CD14-positive monocyte (primary cell): ENCODE data around the gene DSCAML1. TPM values are rescaled to one million over a fixed set of nuclear protein-coding genes. Genes with fewer than 3 reads are reported as not detected.

Source experiments
- DNase-seq, 3 donors: peaks; one replicate each; pipeline ENCODE4 v3.0.0-alpha.2; 2011 to 2022
- H2AFZ ChIP-seq: 2 replicates; pipeline ENCODE4 v1.6.0; 2012; ENCODE audit warnings: mild to moderate bottlenecking, low read depth, low read length, inconsistent platforms; ENCODE audit not compliant: insufficient read depth, poor library complexity, severe bottlenecking
- H3K27ac ChIP-seq, 2 donors: 1 replicate in 1 of 2; 2 replicates in 1 of 2; pipeline ENCODE4 v1.5.1; 2012 to 2013; ENCODE audit warnings: low read length in 2 of 2, control low read depth in 1 of 2, inconsistent platforms in 1 of 2, low read depth in 1 of 2, mild to moderate bottlenecking in 1 of 2
- H3K27me3 ChIP-seq, 2 donors: one replicate each; pipeline versions ENCODE4 v1.6.0 to v1.6.1; 2011 to 2013; ENCODE audit warnings: low read length in 2 of 2; ENCODE audit not compliant: control insufficient read depth in 2 of 2, insufficient read depth in 2 of 2
- H3K36me3 ChIP-seq, 2 donors: replicated peaks in 1 of 2; 1 replicate in 1 of 2; 2 replicates in 1 of 2; pipeline versions ENCODE4 v1.5.1 to v1.6.1; 2012 to 2013; ENCODE audit warnings: low read length in 2 of 2, control low read depth in 1 of 2, inconsistent platforms in 1 of 2, mild to moderate bottlenecking in 1 of 2; ENCODE audit not compliant: insufficient read depth in 2 of 2, control insufficient read depth in 1 of 2
- H3K4me1 ChIP-seq, 2 donors: 1 replicate in 1 of 2; 2 replicates in 1 of 2; pipeline versions ENCODE4 v1.5.1 to v1.6.1; 2012 to 2013; ENCODE audit warnings: low read length in 2 of 2, control low read depth in 1 of 2, inconsistent platforms in 1 of 2, mild to moderate bottlenecking in 1 of 2, moderate library complexity in 1 of 2; ENCODE audit not compliant: insufficient read depth in 2 of 2, control insufficient read depth in 1 of 2
- H3K4me2 ChIP-seq: replicated peaks from 2 replicates; pipeline ENCODE3; 2012; ENCODE audit warnings: low read length, moderate library complexity, mild to moderate bottlenecking; ENCODE audit not compliant: poor library complexity, severe bottlenecking; ENCODE audit errors: extremely low read depth
- H3K4me3 ChIP-seq, 3 experiments: fragments of 200-600 bp in 1 of 3; sonication (generic) in 1 of 3; replicated peaks in 1 of 3; 1 replicate in 2 of 3; 2 replicates in 1 of 3; pipeline ENCODE4 v1.5.1; 2011 to 2013; ENCODE audit warnings: low read length in 3 of 3, mild to moderate bottlenecking in 3 of 3, control low read depth in 2 of 3, low read depth in 2 of 3, inconsistent platforms in 1 of 3, moderate library complexity in 1 of 3
- H3K79me2 ChIP-seq: 2 replicates; pipeline ENCODE4 v1.6.0; 2012; ENCODE audit warnings: mild to moderate bottlenecking, control low read depth, inconsistent platforms, low read length, moderate library complexity; ENCODE audit not compliant: insufficient read depth
- H3K9ac ChIP-seq: 2 replicates; pipeline ENCODE4 v1.6.0; 2017; ENCODE audit warnings: low read length, mild to moderate bottlenecking; ENCODE audit not compliant: insufficient read depth, poor library complexity, severe bottlenecking
- H3K9me3 ChIP-seq, 2 donors: replicated peaks in 1 of 2; 1 replicate in 1 of 2; 2 replicates in 1 of 2; pipeline versions ENCODE4 v1.5.1 to v1.6.1; 2012 to 2013; ENCODE audit warnings: low read length in 2 of 2, control low read depth in 1 of 2; ENCODE audit not compliant: control insufficient read depth in 1 of 2, insufficient read depth in 1 of 2
- H4K20me1 ChIP-seq: 2 replicates; pipeline ENCODE4 v1.6.0; 2012; ENCODE audit warnings: mild to moderate bottlenecking, low read length, control low read depth, moderate library complexity; ENCODE audit not compliant: insufficient read depth
- H3K27ac Mint-ChIP-seq, 7 donors: one replicate each; pipeline ENCODE4 v1.8.0; 2020; ENCODE audit warnings: mild to moderate bottlenecking in 7 of 7, mixed read lengths in 7 of 7, moderate library complexity in 6 of 7, inconsistent platforms in 2 of 7
- H3K27me3 Mint-ChIP-seq, 3 donors: one replicate each; pipeline ENCODE4 v1.8.0; 2021 to 2022; ENCODE audit warnings: low read depth in 3 of 3, mild to moderate bottlenecking in 3 of 3, mixed read lengths in 3 of 3, moderate library complexity in 3 of 3, inconsistent platforms in 1 of 3
- H3K36me3 Mint-ChIP-seq, 2 donors: one replicate each; pipeline ENCODE4 v1.8.0; 2020; ENCODE audit warnings: mixed read lengths in 2 of 2, inconsistent platforms in 1 of 2, mild to moderate bottlenecking in 1 of 2
- H3K4me1 Mint-ChIP-seq: one replicate; pipeline ENCODE4 v1.8.0; 2020; ENCODE audit warnings: mild to moderate bottlenecking, mixed read lengths
- H3K4me3 Mint-ChIP-seq, 2 donors: one replicate each; pipeline ENCODE4 v1.8.0; 2020; ENCODE audit warnings: mild to moderate bottlenecking in 2 of 2, mixed read lengths in 2 of 2, moderate library complexity in 1 of 2
- H3K9me3 Mint-ChIP-seq, 7 donors: one replicate each; pipeline ENCODE4 v1.8.0; 2020 to 2022; ENCODE audit warnings: mixed read lengths in 7 of 7, mild to moderate bottlenecking in 6 of 7, moderate library complexity in 6 of 7, inconsistent platforms in 2 of 7
- WGBS: methylation state at CpG from one replicate; pipeline ENCODE4 v1.1.5; 2013; ENCODE audit warnings: missing lambda C conversion rate; ENCODE audit not compliant: insufficient coverage; 5-methylcytosine and 5-hydroxymethylcytosine counted together
- intact Hi-C, 2 donors: fragments of 100-400 bp; cut with micrococcal nuclease; formaldehyde crosslinking; loops; one replicate each; pipeline versions ENCODE4 v1.15.0 to v1.15.1; 2023
- polyA plus RNA-seq, 3 donors: library from polyadenylated mRNA; depleted of rRNA in 1 of 3; unstranded in 2 of 3; stranded (reverse) in 1 of 3; fragments of 300-500 nt in 2 of 3; fragments of >200 nt in 1 of 3; fragmentation: Illumina TruSeq in 2 of 3; gene quantifications; 1 replicate in 2 of 3; 2 replicates in 1 of 3; pipeline ENCODE4 v1.2.3, GENCODE V29; 2012 to 2021
- TF ChIP-seq, protein P1 (sequence below): fragments of 200-600 bp; IDR thresholded peaks from one replicate; pipeline ENCODE4 v1.8.0; 2022; ENCODE audit warnings: antibody characterized with exemption, mild to moderate bottlenecking

Gene DSCAML1
- polyA plus RNA-seq, 3 donors = not detected

DNA sequence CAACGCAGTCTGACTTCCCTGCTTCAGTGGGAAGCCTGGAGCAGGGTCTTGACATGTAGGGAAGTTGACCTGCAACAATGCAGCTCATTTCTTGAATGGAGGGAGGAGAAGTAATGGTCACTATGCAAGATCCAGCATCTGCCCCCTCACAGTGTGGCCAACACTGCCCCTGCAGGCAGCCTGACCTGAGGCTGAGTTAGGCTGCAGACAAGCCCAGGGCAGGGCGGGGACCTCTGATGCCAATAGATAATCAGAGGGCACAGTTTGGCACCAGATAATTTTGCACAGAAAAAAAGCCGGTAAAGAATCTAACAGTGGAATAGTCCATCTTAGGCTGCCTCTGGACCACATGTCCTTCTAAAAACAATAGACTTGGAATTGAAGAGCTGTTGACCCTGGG is 182.3 kb downstream of the DSCAML1 start:
- H3K27me3 ChIP-seq = no peaks in the 10 kb centered on the region
- Mint-ChIP-seq H3K4me3 (no peak overlapping the region), H3K36me3 (no peaks in the 10 kb centered on the region), H3K27ac (no peak overlapping the region), H3K9me3 (peaks cover 0 to 4% (median 0%) of the 10 kb centered on the region in 7 donors), H3K4me1 (no peaks in the 10 kb centered on the region), H3K27me3 (peaks cover 12 to 19% (median 12%) of the 10 kb centered on the region in 3 donors)
- no peak overlapping the region for H3K27ac ChIP-seq
- TF ChIP-seq, protein P1, sequence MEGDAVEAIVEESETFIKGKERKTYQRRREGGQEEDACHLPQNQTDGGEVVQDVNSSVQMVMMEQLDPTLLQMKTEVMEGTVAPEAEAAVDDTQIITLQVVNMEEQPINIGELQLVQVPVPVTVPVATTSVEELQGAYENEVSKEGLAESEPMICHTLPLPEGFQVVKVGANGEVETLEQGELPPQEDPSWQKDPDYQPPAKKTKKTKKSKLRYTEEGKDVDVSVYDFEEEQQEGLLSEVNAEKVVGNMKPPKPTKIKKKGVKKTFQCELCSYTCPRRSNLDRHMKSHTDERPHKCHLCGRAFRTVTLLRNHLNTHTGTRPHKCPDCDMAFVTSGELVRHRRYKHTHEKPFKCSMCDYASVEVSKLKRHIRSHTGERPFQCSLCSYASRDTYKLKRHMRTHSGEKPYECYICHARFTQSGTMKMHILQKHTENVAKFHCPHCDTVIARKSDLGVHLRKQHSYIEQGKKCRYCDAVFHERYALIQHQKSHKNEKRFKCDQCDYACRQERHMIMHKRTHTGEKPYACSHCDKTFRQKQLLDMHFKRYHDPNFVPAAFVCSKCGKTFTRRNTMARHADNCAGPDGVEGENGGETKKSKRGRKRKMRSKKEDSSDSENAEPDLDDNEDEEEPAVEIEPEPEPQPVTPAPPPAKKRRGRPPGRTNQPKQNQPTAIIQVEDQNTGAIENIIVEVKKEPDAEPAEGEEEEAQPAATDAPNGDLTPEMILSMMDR = no peak
- no peak overlapping the region for H3K9ac ChIP-seq
- no peak for DNase-seq
- H3K4me2 ChIP-seq = no peak overlapping the region
- no peak overlapping the region for H2AFZ ChIP-seq
- H4K20me1 ChIP-seq = no peaks in the 10 kb centered on the region
- no peaks in the 10 kb centered on the region for H3K36me3 ChIP-seq
- no peaks in the 10 kb centered on the region for H3K4me1 ChIP-seq
- no peak overlapping the region for H3K4me3 ChIP-seq
- no peaks in the 10 kb centered on the region for H3K9me3 ChIP-seq
- H3K79me2 ChIP-seq = no peaks in the 10 kb centered on the region
- WGBS = 95% methylated on average over 3 of the region's 3 CpGs
- intact Hi-C loops = no loop called here

DNA sequence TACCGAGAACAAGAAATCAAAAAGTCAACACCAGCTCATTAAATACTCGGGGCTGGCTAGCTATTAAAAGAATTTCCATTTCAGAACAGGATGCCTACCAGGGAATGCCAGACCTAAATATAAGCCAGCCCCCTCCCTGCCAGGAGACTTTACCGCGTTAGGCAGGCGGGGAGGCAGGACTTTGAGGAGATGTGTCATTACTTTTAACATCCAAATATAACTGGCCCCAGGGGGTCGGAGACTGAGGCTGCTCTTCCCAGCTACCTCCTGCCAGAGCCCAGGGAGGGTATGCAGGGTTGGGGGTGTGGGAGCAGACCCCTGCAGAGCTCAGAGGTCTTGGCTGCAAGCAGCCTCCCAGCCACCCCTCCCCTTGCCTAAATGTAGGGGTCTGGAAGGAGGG is 183.5 kb downstream of the DSCAML1 start:
- Histone ChIP-seq H3K4me1 (no peaks in the 10 kb centered on the region), H2AFZ (no peak overlapping the region), H3K79me2 (no peaks in the 10 kb centered on the region), H3K4me2 (no peak overlapping the region), H3K9me3 (no peaks in the 10 kb centered on the region), H3K27ac (no peak overlapping the region), H3K36me3 (no peaks in the 10 kb centered on the region), H3K9ac (no peak overlapping the region), H3K4me3 (no peak overlapping the region), H4K20me1 (no peaks in the 10 kb centered on the region), H3K27me3 (no peaks in the 10 kb centered on the region)
- Mint-ChIP-seq H3K4me1 (no peaks in the 10 kb centered on the region), H3K4me3 (no peak overlapping the region), H3K27me3 (peaks cover 12 to 22% (median 18%) of the 10 kb centered on the region in 3 donors), H3K36me3 (no peaks in the 10 kb centered on the region), H3K9me3 (peaks cover 0 to 4% (median 0%) of the 10 kb centered on the region in 7 donors), H3K27ac (no peak overlapping the region)
- 100% methylated on average over 1 of the region's 6 CpGs for WGBS
- TF ChIP-seq, protein P1 = no peak
- intact Hi-C loops = no loop called here
- DNase-seq = no peak
